GM12874 (cell line): ENCODE results near the gene DCAF5.

ENCODE experiments used
- TF ChIP-seq, protein P1 (sequence below): IDR thresholded peaks from 2 replicates; pipeline ENCODE4 v1.5.1; 2011; ENCODE audit warnings: low read depth, mild to moderate bottlenecking, control low read depth, low read length, moderate library complexity; ENCODE audit not compliant: insufficient read depth

Gene DCAF5

DNA sequence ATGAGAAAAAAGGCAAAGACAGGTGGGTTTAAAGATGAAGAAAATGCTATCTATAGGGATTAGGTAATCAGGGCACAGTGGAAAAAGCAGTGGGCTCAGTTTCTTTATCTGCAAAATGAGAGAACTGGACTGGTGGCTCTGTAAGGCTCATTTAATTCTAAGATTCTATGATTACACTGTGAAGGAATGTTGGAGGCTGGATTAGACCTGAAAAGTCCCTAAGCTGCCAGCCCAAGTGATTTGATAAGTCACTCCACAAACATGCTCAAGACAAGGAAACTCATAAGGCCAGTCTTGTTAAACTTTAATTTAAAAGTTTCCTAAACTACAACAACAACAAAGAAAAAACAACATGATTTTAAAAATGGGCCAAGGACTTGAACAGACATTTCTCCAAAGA, 75.1 kb downstream of the DCAF5 start:
- TF ChIP-seq, protein P1, sequence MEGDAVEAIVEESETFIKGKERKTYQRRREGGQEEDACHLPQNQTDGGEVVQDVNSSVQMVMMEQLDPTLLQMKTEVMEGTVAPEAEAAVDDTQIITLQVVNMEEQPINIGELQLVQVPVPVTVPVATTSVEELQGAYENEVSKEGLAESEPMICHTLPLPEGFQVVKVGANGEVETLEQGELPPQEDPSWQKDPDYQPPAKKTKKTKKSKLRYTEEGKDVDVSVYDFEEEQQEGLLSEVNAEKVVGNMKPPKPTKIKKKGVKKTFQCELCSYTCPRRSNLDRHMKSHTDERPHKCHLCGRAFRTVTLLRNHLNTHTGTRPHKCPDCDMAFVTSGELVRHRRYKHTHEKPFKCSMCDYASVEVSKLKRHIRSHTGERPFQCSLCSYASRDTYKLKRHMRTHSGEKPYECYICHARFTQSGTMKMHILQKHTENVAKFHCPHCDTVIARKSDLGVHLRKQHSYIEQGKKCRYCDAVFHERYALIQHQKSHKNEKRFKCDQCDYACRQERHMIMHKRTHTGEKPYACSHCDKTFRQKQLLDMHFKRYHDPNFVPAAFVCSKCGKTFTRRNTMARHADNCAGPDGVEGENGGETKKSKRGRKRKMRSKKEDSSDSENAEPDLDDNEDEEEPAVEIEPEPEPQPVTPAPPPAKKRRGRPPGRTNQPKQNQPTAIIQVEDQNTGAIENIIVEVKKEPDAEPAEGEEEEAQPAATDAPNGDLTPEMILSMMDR, result no peak

DNA sequence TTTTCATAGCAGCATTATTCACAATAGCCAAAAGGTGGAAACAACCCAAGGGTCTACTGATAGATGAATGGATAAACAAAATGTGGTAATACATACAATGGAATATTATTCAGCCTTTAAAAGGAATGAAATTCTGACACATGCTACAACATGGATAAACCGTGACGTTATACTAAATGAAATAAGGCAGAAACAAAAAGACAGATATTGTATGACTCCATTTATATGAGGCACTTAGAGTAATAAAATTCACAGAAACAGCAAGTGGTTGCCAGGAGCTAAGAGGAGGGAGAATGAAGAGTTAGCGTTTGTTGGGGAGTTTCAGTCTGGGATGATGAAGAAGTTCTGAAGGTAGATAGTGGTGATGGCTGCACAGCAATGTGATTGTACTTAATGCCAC, 76.6 kb downstream of the DCAF5 start:
- TF ChIP-seq, protein P1, result no peak

DNA sequence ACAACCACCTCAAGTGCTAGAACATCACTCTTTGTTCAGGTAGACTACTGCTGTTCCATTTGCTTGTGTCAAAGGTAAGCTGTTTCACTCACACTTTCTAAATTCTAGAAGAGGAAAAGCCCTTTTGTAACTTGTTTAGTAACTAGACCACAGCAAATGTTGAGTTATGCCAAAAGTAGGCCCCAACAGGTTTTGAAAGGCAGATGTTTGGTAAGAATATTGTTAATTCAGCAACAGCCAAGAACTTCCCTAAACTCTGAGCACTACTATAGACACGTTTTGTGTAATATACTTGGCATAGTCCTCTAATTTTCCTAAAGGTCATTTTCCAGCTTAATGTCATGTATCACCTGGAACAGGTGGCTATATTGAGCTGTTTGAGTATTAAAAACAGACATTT, 79.0 kb downstream of the DCAF5 start:
- TF ChIP-seq, protein P1, result no peak

DNA sequence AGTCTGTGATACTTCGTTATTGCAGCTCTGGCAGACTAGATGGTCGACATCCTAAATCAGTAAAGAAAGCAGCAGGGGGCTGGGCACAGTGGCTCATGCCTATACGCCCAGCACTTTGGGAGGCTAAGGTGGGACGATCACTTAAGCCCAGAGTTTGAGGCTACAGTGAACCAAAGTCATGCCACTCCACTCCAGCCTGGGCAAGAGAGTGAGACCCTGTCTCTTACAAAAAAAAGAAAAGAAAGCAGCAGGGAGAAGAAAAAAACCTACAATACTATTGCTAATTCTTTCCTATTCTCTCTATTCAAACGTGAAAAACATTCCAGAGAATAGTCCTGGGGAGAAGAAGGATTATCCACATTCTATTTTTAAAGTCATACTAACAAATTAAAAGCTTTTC, 79.5 kb downstream of the DCAF5 start:
- TF ChIP-seq, protein P1, result no peak

DNA sequence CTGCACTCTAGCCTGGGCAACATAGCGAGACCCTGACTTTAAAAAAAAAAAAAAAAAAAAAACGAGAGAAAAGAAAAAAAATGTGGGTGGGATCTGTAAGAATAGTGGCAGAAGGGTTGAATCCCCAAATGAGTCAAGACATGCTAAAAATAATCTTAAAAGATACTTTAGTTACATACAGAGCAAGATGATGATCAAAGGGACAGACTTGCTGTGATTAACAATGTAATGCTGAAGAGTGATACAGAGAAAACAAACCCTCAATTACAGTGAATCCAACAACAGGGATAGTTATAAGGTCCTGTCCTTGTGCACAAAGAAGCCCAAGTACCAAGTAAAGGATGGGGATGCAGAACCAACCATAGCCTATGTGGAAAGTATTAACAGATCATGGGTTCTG, 80.3 kb downstream of the DCAF5 start:
- TF ChIP-seq, protein P1, result no peak

DNA sequence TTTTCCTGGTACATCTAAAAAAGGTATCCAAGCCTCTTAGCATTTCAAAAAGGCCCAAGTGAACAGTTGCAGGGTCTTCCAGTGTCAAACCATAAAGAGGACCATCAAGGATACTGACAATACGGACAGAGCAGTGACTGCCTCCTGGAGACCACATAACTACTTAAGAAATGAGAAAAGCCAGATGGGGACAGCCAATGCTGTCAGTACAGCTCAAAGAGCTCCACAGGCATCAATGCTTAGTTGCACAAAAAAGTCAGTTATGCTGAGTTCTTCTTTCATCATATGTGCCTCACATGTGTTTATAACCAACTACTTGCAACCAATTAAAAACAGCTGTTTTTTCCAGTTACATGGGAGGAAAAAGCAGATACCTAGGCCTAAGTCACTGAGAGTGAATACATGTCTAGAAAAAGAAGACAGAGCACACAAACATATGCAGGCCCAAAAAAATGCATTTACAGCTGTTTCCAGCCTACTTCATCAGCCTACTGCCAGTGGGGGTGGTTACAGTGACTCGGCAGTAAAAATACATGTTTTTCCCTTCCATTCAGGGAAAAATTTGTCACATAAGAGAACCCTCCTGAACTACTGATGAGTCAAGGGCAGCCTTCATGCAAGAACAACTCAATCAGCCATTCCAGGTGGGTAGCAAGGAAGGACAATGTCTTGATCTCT, 84.0 kb downstream of the DCAF5 start:
- TF ChIP-seq, protein P1, result no peak

DNA sequence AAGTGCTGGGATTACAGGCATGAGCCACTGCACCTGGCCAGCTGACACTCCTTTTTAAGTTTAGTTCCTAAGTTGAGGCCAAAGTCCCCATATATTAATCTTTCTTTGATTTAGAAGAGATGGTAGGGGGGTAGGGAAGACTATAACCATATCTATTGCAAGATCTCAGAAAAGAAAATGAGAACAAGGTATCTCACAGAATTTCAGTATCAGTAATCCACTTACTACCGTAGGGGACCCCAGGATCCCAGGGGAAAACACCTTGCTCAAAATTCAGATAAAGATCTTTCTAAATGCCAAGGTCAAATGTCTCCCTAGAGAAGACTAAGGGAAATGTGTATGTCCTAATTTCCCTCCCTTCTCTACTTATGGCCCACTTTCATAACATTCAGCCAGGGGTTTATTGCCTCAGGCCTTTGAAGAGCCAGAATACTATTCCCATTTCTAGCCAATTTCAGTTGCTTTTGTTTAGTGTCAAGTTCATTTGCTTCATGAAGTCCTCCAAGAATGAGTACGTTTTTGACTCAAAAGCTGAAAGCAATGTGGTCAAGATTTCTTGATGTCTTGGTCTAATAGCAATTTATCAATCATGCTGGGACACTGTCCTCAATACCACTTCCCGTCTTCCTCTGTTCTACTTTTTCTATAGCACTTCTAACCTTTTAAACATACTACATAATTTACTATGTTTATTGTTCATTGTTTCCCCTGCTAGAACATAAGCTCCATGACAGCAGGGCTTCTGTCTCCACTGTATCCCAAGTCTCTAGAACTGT, 86.3 kb downstream of the DCAF5 start:
- TF ChIP-seq, protein P1, result no peak
